Hippocampal formation (tissue), 2 donors: ENCODE data around the gene GNAS-AS1.

Experiments used
- DNase-seq, 2 donors: peaks; one replicate each; lab custom pipeline; 2025; lab: John Stamatoyannopoulos, UW

The GNAS-AS1 gene

GRCh38 chr20:58855506-58856389 is 5.0 kb upstream of the GNAS-AS1 start:
- DNase-seq, result no peak

DNA sequence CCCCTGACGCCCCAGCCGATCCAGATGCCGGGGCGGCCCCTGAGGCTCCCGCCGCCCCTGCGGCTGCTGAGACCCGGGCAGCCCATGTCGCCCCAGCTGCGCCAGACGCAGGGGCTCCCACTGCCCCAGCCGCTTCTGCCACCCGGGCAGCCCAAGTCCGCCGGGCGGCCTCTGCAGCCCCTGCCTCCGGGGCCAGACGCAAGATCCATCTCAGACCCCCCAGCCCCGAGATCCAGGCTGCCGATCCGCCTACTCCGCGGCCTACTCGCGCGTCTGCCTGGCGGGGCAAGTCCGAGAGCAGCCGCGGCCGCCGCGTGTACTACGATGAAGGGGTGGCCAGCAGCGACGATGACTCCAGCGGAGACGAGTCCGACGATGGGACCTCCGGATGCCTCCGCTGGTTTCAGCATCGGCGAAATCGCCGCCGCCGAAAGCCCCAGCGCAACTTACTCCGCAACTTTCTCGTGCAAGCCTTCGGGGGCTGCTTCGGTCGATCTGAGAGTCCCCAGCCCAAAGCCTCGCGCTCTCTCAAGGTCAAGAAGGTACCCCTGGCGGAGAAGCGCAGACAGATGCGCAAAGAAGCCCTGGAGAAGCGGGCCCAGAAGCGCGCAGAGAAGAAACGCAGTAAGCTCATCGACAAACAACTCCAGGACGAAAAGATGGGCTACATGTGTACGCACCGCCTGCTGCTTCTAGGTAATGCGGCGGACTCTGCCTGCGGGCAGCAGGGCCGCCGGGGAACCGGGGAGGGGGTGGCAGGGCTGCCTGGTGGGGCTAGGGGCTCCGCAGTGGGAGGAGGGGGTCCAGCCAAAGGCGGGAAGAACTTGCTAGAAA is 4.2 kb upstream of the GNAS-AS1 start:
- no peak for DNase-seq

GRCh38 chr20:58853976-58854637 is 3.4 kb upstream of the GNAS-AS1 start:
- DNase-seq, result no peak

DNA sequence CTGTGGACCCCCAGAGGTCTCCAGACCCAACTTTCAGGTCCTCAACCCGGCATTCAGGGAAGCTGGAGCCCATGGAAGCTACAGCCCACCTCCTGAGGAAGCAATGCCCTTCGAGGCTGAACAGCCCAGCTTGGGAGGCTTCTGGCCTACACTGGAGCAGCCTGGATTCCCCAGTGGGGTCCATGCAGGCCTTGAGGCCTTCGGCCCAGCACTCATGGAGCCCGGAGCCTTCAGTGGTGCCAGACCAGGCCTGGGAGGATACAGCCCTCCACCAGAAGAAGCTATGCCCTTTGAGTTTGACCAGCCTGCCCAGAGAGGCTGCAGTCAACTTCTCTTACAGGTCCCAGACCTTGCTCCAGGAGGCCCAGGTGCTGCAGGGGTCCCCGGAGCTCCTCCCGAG is 2.8 kb upstream of the GNAS-AS1 start:
- no peak for DNase-seq

- DNase-seq, result no peak
Observed at GRCh38 chr20:58852543-58853271, 2.0 kb upstream of the GNAS-AS1 start, which contains the start of gene GNAS. GNAS (plus strand) TSS chr20:58852716.

DNA sequence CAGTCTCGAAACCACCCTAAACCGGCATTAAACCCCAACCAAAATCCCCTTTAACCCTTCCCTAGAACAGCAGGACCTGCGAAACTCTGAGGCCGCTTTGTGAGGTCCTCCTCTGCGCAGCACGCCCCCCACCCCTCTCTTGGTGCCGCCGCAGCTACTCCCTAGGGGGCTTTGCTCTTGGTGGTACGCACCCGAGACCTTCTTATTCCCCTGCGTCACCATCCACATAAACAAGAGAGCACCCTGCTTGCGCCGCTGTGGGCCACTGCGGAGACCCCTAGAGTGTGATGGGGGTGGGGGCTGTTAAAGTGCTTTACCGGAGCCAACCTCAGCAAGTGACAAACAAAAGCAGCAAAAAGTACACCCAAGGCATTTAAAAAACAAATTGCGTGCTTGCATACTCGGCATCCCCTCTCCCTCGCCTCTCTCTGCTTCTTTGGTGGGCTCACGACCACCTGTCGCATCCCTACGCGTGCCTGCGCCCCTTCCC is 1.3 kb upstream of the GNAS-AS1 start:
- DNase-seq, result no peak

- DNase-seq, result no peak
Observed at GRCh38 chr20:58851221-58851968, 693 bp upstream of the GNAS-AS1 start.

- DNase-seq, result no peak
Observed at GRCh38 chr20:58847463-58847862, 3.2 kb downstream of the GNAS-AS1 start.

DNA sequence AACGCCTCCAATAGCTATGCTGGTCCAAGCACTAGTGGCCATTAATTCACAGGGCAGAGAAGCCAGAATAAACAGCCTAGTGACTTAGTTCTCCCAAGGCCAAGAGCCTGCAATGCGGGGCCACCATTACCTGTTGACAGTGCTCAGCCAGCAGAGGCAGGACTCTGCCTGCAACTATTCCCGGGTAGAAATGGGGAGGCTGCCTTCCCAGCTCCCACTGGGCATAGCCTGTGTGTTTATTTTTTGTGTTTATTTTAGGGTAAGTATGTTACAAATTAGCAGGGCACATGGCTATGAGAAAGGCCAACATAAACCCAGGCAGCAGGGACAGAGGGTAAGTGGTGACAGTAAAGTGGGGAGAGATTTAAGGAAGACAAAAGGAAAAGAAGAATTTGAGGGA is 5.0 kb downstream of the GNAS-AS1 start:
- no peak for DNase-seq

DNA sequence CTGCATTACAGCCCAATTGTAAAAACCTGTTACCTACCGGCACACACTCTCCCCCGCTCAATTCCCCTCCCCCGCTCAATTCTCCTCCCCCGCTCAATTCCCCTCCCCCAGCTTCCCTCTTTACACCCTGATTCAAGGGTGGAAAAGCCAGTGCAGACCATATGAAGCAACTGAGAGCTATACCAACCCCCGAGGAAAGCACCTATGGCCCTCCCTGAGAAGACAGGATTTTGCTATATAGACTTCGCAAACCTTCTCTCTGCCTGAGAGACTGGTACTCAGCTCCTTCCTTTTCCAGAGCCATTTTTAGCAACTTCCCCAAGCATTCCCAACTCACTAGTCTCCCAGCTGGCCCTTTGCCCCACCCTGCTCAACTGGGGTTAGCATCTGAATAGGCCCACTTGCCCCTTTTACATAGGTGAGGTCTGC is 7.6 kb downstream of the GNAS-AS1 start:
- DNase-seq, result no peak

DNA sequence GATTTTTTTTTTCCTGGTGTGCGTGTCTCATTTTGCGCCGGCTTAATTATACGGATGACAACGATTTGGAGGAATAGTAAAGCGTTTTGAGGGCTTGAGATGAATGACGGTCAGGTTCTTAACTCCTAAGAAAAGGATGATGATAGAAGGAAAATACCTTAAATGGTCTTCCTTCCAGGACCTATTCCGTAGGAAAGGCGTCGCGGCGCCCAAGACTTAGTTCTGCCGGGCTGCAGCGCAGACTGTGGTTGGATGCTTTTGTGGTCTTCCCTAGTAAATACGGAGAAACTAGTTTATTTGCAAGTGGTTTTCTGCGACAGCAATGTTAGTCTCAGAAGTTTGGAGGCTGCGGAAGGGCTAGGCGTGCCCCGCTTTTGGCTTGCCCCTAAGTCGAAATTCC is 8.4 kb downstream of the GNAS-AS1 start:
- no peak for DNase-seq

- no peak for DNase-seq
Observed at GRCh38 chr20:58841539-58842264, 9.0 kb downstream of the GNAS-AS1 start.

DNA sequence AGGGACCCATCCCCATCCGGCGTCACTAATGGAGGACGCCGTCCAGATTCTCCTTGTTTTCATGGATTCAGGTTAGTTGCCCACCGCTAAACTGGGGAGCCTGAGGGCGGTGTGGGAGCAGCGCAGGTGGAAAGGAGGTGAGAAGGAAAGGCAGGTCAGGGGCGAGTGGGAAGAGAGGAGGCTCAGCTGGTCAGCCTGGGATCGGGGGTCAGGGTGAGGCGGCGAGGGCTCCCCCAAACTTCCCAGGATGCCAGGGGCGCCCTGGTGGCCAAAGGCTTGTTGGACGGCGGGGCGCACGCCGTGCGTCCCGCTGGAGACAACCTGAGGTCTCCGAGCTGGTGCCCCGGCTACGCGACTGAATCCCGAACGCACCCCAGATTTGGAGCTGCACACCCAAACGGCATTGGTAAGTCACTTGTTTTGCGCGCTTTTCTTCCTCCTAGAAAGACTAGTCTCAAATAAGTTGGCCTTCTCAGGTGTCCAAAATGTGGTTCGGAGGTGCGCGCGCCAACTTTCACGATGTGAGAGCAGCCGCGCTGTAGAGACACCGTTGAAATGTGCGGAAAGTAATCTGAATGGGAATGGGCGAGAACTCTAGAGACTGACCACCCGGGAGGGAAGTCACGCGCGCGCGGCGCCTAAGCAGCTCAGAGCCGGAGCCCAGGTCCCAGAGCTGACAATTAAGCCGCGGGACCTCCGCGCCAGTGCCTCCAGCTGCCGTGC is 9.7 kb downstream of the GNAS-AS1 start:
- DNase-seq, result no peak

DNA sequence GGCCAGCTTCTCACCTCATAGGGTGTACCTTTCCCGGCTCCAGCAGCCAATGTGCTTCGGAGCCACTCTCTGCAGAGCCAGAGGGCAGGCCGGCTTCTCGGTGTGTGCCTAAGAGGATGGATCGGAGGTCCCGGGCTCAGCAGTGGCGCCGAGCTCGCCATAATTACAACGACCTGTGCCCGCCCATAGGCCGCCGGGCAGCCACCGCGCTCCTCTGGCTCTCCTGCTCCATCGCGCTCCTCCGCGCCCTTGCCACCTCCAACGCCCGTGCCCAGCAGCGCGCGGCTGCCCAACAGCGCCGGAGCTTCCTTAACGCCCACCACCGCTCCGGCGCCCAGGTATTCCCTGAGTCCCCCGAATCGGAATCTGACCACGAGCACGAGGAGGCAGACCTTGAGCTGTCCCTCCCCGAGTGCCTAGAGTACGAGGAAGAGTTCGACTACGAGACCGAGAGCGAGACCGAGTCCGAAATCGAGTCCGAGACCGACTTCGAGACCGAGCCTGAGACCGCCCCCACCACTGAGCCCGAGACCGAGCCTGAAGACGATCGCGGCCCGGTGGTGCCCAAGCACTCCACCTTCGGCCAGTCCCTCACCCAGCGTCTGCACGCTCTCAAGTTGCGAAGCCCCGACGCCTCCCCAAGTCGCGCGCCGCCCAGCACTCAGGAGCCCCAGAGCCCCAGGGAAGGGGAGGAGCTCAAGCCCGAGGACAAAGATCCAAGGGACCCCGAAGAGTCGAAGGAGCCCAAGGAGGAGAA is 10.5 kb downstream of the GNAS-AS1 start:
- no peak for DNase-seq

DNA sequence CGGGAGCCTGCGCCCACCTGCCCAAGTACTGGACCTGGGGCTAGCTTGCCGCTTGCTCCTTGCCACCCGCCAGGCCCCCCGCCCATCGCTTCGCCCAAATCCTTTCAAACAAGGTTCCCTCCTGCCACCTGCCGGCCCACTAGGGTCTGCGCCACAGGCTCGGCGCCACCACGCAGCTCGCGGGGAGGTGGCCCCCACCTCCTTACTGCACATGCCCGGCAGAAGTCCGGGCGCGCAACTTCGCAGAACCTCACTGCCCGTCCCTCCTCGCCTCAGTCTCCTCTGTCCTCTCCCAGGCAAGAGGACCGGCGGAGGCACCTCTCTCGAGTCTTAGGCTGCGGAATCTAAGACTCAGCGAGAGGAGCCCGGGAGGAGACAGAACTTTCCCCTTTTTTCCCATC is 11.2 kb downstream of the GNAS-AS1 start:
- DNase-seq, result no peak

DNA sequence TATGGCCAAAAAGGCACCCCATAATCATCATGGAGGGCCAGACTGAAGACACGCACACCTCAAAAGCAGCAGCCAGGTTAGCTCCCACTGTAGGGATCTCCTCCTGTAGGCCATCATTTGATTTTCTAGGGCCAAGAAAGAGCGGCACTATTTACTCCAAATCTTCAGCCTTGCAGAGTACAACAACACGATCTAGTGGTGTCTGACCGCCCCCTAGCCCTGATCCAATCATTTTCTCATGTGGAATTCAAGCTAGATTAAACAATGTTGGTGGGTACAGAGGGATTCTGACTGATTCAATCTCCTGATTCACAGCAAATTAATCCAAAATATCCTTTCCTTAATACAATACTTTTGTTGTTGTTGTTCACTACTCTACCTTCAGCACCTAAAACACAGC is 12.5 kb downstream of the GNAS-AS1 start:
- no peak for DNase-seq

DNA sequence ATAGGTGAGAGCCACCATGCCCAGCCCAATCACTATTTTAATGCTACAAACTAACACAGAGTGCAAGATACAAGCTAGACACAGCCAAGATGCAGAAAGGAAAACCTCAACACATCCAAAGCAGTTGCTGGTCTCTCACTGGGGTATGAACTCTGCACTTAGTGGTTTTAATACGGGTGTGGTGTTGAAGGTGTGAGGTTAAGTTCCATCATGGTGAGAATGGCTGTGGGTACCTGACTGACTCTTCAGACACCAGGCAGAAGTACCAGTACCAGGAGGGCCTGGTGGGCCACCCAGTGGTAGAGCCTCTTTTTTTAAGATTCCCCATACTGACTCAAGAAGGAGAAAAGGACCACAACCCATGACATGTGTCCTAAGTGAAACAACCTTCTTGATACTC is 13.0 kb downstream of the GNAS-AS1 start:
- DNase-seq, result no peak

DNA sequence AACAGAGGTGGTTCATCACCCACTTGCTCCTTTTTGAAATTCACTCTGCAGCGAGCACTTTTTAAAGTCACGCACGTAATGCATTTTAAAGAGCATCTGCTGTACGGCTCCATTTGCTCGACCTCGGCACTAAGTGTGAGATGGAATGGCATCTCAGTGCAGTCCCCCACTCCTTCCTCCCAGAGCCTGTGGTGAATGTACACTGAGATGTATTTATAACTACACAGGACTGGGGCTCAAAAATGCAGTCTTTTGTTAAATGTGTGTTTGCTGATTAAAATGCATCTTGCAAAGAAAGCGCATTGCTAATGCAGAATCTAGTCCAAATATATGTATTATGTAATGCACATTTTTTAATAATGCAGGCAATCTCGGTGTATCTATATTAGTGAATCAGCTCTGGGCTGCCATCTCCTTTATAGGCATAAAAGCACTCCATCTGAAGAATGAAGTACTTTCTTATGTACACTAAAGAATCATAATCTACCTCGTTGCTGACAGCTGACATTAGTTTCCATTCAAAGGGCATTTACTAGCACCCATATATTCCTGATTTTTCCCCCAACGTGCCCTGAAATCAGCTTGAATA is 14.0 kb downstream of the GNAS-AS1 start:
- DNase-seq, result no peak
